Uterus (tissue), 2 donors: Measurements from ENCODE around the gene TMEM222.

Experiments used
- POLR2A ChIP-seq, 2 donors: fragments of 450-650 bp; IDR thresholded peaks; one replicate each; pipeline ENCODE4 v1.6.1; 2016; ENCODE audit warnings: antibody characterized with exemption in 2 of 2, mild to moderate bottlenecking in 1 of 2, moderate library complexity in 1 of 2
- TF ChIP-seq, protein P1 (sequence below), 4 experiments: fragments of 200-600 bp in 2 of 4; fragments of 450-650 bp in 2 of 4; sonication (generic) in 2 of 4; IDR thresholded peaks; one replicate each; pipeline ENCODE4 v1.5.1; 2016 to 2019; ENCODE audit warnings: antibody characterized with exemption in 4 of 4, mild to moderate bottlenecking in 2 of 4, moderate library complexity in 1 of 4

DNA sequence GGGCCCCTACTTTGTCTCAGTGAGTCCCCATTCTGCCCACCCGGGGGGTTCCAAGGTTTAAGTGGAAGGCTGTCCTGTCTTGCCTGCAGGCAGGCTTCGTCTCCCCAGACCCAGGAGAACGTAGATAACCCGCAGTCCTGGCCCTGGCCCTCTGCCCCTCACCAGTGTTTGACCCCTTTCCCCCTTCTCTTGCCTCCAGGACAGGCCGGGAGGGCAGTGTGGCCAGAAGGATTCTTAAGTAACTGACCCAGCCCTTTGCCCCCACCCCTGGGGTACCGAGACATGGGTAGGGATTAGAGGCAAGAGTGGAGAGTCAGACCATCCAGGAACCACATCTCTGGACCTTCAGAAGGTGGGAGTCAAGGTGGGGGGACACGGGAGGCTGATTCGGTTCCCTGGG is 8.8 kb downstream of the TMEM222 start:
- TF ChIP-seq POLR2A (IDR thresholded peaks at IDR 0.05): no peak
- TF ChIP-seq, protein P1, sequence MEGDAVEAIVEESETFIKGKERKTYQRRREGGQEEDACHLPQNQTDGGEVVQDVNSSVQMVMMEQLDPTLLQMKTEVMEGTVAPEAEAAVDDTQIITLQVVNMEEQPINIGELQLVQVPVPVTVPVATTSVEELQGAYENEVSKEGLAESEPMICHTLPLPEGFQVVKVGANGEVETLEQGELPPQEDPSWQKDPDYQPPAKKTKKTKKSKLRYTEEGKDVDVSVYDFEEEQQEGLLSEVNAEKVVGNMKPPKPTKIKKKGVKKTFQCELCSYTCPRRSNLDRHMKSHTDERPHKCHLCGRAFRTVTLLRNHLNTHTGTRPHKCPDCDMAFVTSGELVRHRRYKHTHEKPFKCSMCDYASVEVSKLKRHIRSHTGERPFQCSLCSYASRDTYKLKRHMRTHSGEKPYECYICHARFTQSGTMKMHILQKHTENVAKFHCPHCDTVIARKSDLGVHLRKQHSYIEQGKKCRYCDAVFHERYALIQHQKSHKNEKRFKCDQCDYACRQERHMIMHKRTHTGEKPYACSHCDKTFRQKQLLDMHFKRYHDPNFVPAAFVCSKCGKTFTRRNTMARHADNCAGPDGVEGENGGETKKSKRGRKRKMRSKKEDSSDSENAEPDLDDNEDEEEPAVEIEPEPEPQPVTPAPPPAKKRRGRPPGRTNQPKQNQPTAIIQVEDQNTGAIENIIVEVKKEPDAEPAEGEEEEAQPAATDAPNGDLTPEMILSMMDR (IDR thresholded peaks at IDR 0.05): no peak
